Peyer's patch (tissue), 4 donors: ENCODE data around the gene NT5C1A. TPM values are rescaled to one million over a fixed set of nuclear protein-coding genes. Genes with fewer than 3 reads are reported as not detected.

Experiments used
- DNase-seq, 3 donors: peaks; one replicate each; pipeline ENCODE4 v3.0.0-alpha.2; 2017 to 2019
- H3K27ac ChIP-seq, 4 donors: fragments of 200-600 bp; sonication (generic); one replicate each; pipeline ENCODE4 v1.5.1; 2016 to 2019
- H3K27me3 ChIP-seq, 2 donors: fragments of 200-600 bp; sonication (generic); one replicate each; pipeline ENCODE4 v1.5.1; 2019
- H3K36me3 ChIP-seq, 3 donors: fragments of 200-600 bp; sonication (generic); one replicate each; pipeline ENCODE4 v1.5.1; 2016 to 2019
- H3K4me1 ChIP-seq, 4 donors: fragments of 200-600 bp; sonication (generic); one replicate each; pipeline ENCODE4 v1.5.1; 2016 to 2019
- H3K4me3 ChIP-seq, 4 donors: fragments of 200-600 bp; sonication (generic); 1 replicate in 3 of 4; 2 replicates in 1 of 4; pipeline ENCODE4 v1.5.1; 2016 to 2019; ENCODE audit warnings: mild to moderate bottlenecking in 1 of 4
- H3K9me3 ChIP-seq, 4 donors: fragments of 200-600 bp; sonication (generic); one replicate each; pipeline ENCODE4 v1.5.1; 2016 to 2019; ENCODE audit warnings: mild to moderate bottlenecking in 1 of 4
- CTCF ChIP-seq, 6 experiments: fragments of 450-650 bp in 4 of 6; fragments of 200-600 bp in 2 of 6; sonication (generic) in 1 of 6; IDR thresholded peaks; one replicate each; pipeline ENCODE4 v1.5.1; 2017 to 2019; ENCODE audit warnings: antibody characterized with exemption in 6 of 6, mild to moderate bottlenecking in 3 of 6, moderate library complexity in 1 of 6
- POLR2A ChIP-seq, 2 donors: fragments of 450-650 bp; IDR thresholded peaks; one replicate each; pipeline ENCODE4 v1.5.1; 2017; ENCODE audit warnings: antibody characterized with exemption in 2 of 2, mild to moderate bottlenecking in 2 of 2, moderate library complexity in 2 of 2
- total RNA-seq, 4 donors: library from RNA; depleted of rRNA; stranded (reverse); fragments of >200 nt; gene quantifications; one replicate each; pipeline ENCODE4 v1.1.0, GENCODE V29; 2016

The NT5C1A gene
- total RNA-seq, 4 donors from 2014 or later, result not detected

GRCh38 chr1:39689214-39689613 is 17.3 kb upstream of the NT5C1A start:
- H3K4me1 ChIP-seq, result peaks cover 0 to 18% (median 13%) of the 10 kb centered on the region in 4 donors
- TF ChIP-seq POLR2A (IDR thresholded peaks at IDR 0.05), result no peak
- no peak for TF ChIP-seq CTCF (IDR thresholded peaks at IDR 0.05)

GRCh38 chr1:39688706-39689105 is 16.8 kb upstream of the NT5C1A start:
- TF ChIP-seq POLR2A (IDR thresholded peaks at IDR 0.05), result no peak
- TF ChIP-seq CTCF (IDR thresholded peaks at IDR 0.05), result no peak
- Histone ChIP-seq H3K9me3 (no peaks in the 10 kb centered on the region), H3K27ac (no peak overlapping the region), H3K36me3 (no peaks in the 10 kb centered on the region), H3K4me3 (no peak overlapping the region), H3K27me3 (peaks cover 0 to 21% of the 10 kb centered on the region in 2 donors), H3K4me1 (peaks cover 0 to 20% (median 13%) of the 10 kb centered on the region in 4 donors)
- DNase-seq, result no peak

More at GRCh38 chr1:39689214-39689613, 17.3 kb upstream of the NT5C1A start:
- no peaks in the 10 kb centered on the region for H3K9me3 ChIP-seq
- H3K27me3 ChIP-seq, result peaks cover 0 to 17% of the 10 kb centered on the region in 2 donors
- H3K27ac ChIP-seq, result no peak overlapping the region
- no peaks in the 10 kb centered on the region for H3K36me3 ChIP-seq
- no peak overlapping the region for H3K4me3 ChIP-seq
- DNase-seq, result no peak

GRCh38 chr1:39687243-39687642 is 15.3 kb upstream of the NT5C1A start:
- Histone ChIP-seq H3K27ac (no peak overlapping the region), H3K27me3 (peaks cover 0 to 28% of the 10 kb centered on the region in 2 donors), H3K36me3 (no peaks in the 10 kb centered on the region), H3K9me3 (no peaks in the 10 kb centered on the region), H3K4me1 (peaks cover 0 to 20% (median 10%) of the 10 kb centered on the region in 4 donors), H3K4me3 (no peak overlapping the region)
- TF ChIP-seq CTCF (IDR thresholded peaks at IDR 0.05) (no peak), POLR2A (IDR thresholded peaks at IDR 0.05) (no peak)
- DNase-seq, result no peak

GRCh38 chr1:39685071-39685470 is 13.2 kb upstream of the NT5C1A start:
- H3K27ac ChIP-seq, result no peak overlapping the region
- H3K9me3 ChIP-seq, result no peaks in the 10 kb centered on the region
- DNase-seq, result no peak
- H3K4me1 ChIP-seq, result peaks cover 0 to 4% (median 0%) of the 10 kb centered on the region in 4 donors
- peaks cover 0 to 10% of the 10 kb centered on the region in 2 donors for H3K27me3 ChIP-seq
- no peaks in the 10 kb centered on the region for H3K36me3 ChIP-seq
- TF ChIP-seq CTCF (IDR thresholded peaks at IDR 0.05) (no peak), POLR2A (IDR thresholded peaks at IDR 0.05) (no peak)
- no peak overlapping the region for H3K4me3 ChIP-seq

GRCh38 chr1:39684313-39684664 is 12.4 kb upstream of the NT5C1A start:
- no peaks in the 10 kb centered on the region for H3K9me3 ChIP-seq
- H3K27ac ChIP-seq, result no peak overlapping the region
- H3K27me3 ChIP-seq, result peaks cover 0 to 10% of the 10 kb centered on the region in 2 donors
- peaks cover 0 to 4% (median 0%) of the 10 kb centered on the region in 4 donors for H3K4me1 ChIP-seq
- DNase-seq, result no peak
- peak overlapping the region in 1 of 4 donors; percentile 9 for H3K4me3 ChIP-seq
- TF ChIP-seq POLR2A (IDR thresholded peaks at IDR 0.05) (no peak), CTCF (IDR thresholded peaks at IDR 0.05) (no peak)
- no peaks in the 10 kb centered on the region for H3K36me3 ChIP-seq
